ENCODE results near the gene TJAP1.
"Not testable (repeated sequence)": the region's sequence is repeated elsewhere in the genome, so short reads cannot be mapped to it uniquely, and the experiment has no call there.

Gene TJAP1

GRCh38 chr6:43524483-43524961, 47.2 kb downstream of the TJAP1 start:
- no peak for DNase-seq (ENCODE audit: low read depth in 2 of 2)

GRCh38 chr6:43532201-43532600, 54.8 kb downstream of the TJAP1 start:
- no peak for DNase-seq (ENCODE audit: low read depth in 2 of 2)

- DNase-seq (ENCODE audit: low read depth in 2 of 2) = not testable (repeated sequence)
Observed at GRCh38 chr6:43538986-43539385, 61.6 kb downstream of the TJAP1 start.

GRCh38 chr6:43539409-43539808, 62.0 kb downstream of the TJAP1 start:
- DNase-seq (ENCODE audit: low read depth in 2 of 2) = not testable (repeated sequence)

GRCh38 chr6:43540507-43540906, 63.1 kb downstream of the TJAP1 start:
- no peak for DNase-seq (ENCODE audit: low read depth in 2 of 2)

GRCh38 chr6:43541774-43542471, 64.6 kb downstream of the TJAP1 start:
- DNase-seq (ENCODE audit: low read depth in 2 of 2) = no peak

- DNase-seq (ENCODE audit: low read depth in 2 of 2) = no peak
Observed at GRCh38 chr6:43544461-43544860, 67.1 kb downstream of the TJAP1 start.

- DNase-seq (ENCODE audit: low read depth in 2 of 2) = no peak
Observed at GRCh38 chr6:43547222-43547621, 69.9 kb downstream of the TJAP1 start.
